Smooth muscle cell (in vitro differentiated cells): ENCODE data around the gene CEP128. TPM values are rescaled to one million over a fixed set of nuclear protein-coding genes. Genes with fewer than 3 reads are reported as not detected.

Experiments used
- DNase-seq: peaks from one replicate; lab custom pipeline; 2025; ENCODE audit not compliant: unreplicated experiment; lab: John Stamatoyannopoulos, UW
- H2AFZ ChIP-seq: fragments of 200-600 bp; sonication (generic); 2 replicates; pipeline ENCODE4 v1.6.0; 2016; ENCODE audit warnings: antibody characterized with exemption, low read depth, mild to moderate bottlenecking
- H3F3A ChIP-seq: fragments of 200-600 bp; sonication (generic); 2 replicates; pipeline ENCODE4 v1.6.0; 2017; ENCODE audit warnings: antibody characterized with exemption, low read depth
- H3K27ac ChIP-seq: fragments of 200-600 bp; sonication (generic); 2 replicates; pipeline ENCODE4 v1.5.1; 2016; ENCODE audit warnings: low read depth, mild to moderate bottlenecking
- H3K27me3 ChIP-seq: fragments of 200-600 bp; sonication (generic); 2 replicates; pipeline ENCODE4 v1.6.1; 2016; ENCODE audit warnings: low read depth, mild to moderate bottlenecking
- H3K36me3 ChIP-seq: fragments of 200-600 bp; sonication (generic); 2 replicates; pipeline ENCODE4 v1.5.1; 2016; ENCODE audit warnings: low read depth
- H3K4me1 ChIP-seq: fragments of 200-600 bp; sonication (generic); 2 replicates; pipeline ENCODE4 v1.5.1; 2016; ENCODE audit warnings: low read depth
- H3K4me2 ChIP-seq: fragments of 200-600 bp; sonication (generic); 2 replicates; pipeline ENCODE4 v1.6.0; 2016; ENCODE audit warnings: mild to moderate bottlenecking
- H3K4me3 ChIP-seq: fragments of 200-600 bp; sonication (generic); 2 replicates; pipeline ENCODE4 v1.5.1; 2016; ENCODE audit warnings: mild to moderate bottlenecking
- H3K79me2 ChIP-seq: fragments of 200-600 bp; sonication (generic); 2 replicates; pipeline ENCODE4 v1.6.0; 2016; ENCODE audit warnings: low read depth, mild to moderate bottlenecking
- H3K9ac ChIP-seq: fragments of 200-600 bp; sonication (generic); 2 replicates; pipeline ENCODE4 v1.6.0; 2016; ENCODE audit warnings: low read depth
- H3K9me3 ChIP-seq: fragments of 200-600 bp; sonication (generic); replicated peaks from 2 replicates; pipeline ENCODE4 v1.5.1; 2016; ENCODE audit warnings: low read depth
- H4K20me1 ChIP-seq: fragments of 200-600 bp; sonication (generic); 2 replicates; pipeline ENCODE4 v1.6.0; 2016; ENCODE audit warnings: low read depth
- CTCF ChIP-seq: fragments of 200-600 bp; sonication (generic); IDR thresholded peaks from 2 replicates; pipeline ENCODE4 v1.5.1; 2017; ENCODE audit warnings: borderline replicate concordance, mild to moderate bottlenecking, antibody characterized with exemption; ENCODE audit not compliant: insufficient read depth, poor library complexity, severe bottlenecking
- WGBS: methylation state at CpG from one replicate; pipeline ENCODE4 v1.1.7; 2016; ENCODE audit warnings: low lambda C conversion rate; 5-methylcytosine and 5-hydroxymethylcytosine counted together
- polyA plus RNA-seq: library from polyadenylated mRNA; unstranded; fragments of >200 nt; fragmentation: Nextera tagmentation; extraction: Ambion mirVana; gene quantifications from 2 replicates; pipeline ENCODE4 v1.2.1, GENCODE V29; 2016
- total RNA-seq: library from RNA; depleted of rRNA; stranded (reverse); fragments of >200 nt; gene quantifications from 2 replicates; pipeline ENCODE4 v1.2.3, GENCODE V29; 2014

Gene CEP128
- total and polyA plus RNA-seq, 2 experiments from 2014 or later = 2.7 to 4.4 TPM

GRCh38 chr14:80862983-80863382 is 78.6 kb downstream of the CEP128 start:
- Histone ChIP-seq H3K9me3 (no peaks in the 10 kb centered on the region), H3K4me1 (no peaks in the 10 kb centered on the region), H3K27ac (no peak overlapping the region), H3K4me2 (no peak overlapping the region), H3K27me3 (no peaks in the 10 kb centered on the region), H3F3A (no peaks in the 10 kb centered on the region), H3K36me3 (no peaks in the 10 kb centered on the region), H3K79me2 (no peaks in the 10 kb centered on the region), H3K4me3 (no peak overlapping the region), H4K20me1 (no peaks in the 10 kb centered on the region), H2AFZ (no peak overlapping the region), H3K9ac (no peak overlapping the region)
- peak; percentile 27 for TF ChIP-seq CTCF
- no peak for DNase-seq
- 84% methylated on average over 3 of the region's 3 CpGs for WGBS

DNA sequence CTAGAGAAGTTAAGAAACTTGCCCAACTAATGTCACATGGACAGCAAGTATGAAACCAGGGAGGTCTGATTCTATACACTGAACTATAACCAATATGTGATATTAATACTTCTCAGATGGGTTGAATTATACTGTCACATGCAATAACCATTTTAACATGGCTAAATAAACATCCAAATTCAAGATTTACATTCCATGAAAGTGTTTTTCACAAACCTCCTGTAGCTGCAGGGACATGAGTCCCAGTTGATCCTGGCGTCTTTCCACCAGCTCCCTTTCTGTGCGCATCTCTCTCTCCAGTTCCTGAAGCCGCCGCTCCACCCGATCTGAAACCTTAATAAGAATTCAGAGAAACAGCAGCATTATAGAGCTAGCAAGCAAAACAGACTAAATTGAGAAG is 79.0 kb downstream of the CEP128 start:
- Histone ChIP-seq H4K20me1 (no peaks in the 10 kb centered on the region), H3K4me3 (no peak overlapping the region), H3K4me1 (no peaks in the 10 kb centered on the region), H3K9ac (no peak overlapping the region), H2AFZ (no peak overlapping the region), H3K36me3 (no peaks in the 10 kb centered on the region), H3K4me2 (no peak overlapping the region), H3F3A (no peaks in the 10 kb centered on the region), H3K9me3 (no peaks in the 10 kb centered on the region), H3K27ac (no peak overlapping the region), H3K79me2 (no peaks in the 10 kb centered on the region), H3K27me3 (no peaks in the 10 kb centered on the region)
- no peak for DNase-seq
- WGBS = 97% methylated on average over 5 of the region's 5 CpGs
- no peak for TF ChIP-seq CTCF

DNA sequence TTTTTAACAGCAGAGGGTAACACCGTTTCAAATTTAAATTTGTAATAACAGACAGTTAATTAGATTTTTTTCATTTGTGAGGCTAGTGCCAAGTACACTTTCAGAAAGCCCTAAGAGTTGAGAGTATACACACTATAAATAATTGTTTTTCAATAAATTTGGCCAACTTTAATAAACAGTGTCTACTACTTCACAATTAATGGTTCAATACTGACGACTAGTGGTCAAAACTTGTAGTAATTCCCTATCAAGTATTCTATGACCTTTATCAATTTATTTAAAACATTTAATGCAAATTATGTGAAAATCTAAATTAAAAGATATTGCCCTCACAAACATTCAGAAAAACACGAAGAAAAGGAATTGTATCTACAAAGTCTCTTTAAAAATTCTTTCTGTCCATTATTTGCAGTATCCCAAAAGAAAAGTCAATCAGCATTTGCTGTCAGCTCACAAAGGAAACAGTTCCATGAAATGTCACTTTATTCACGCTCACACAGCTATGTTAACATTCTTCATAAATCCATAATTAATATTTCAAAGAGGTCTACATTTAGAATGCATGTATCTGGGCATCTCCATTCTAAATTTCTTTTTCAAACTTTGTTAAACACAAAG is 91.2 kb downstream of the CEP128 start:
- TF ChIP-seq CTCF = peak; percentile 73
- no peak overlapping the region for H3K4me2 ChIP-seq
- no peaks in the 10 kb centered on the region for H3K36me3 ChIP-seq
- 46% methylated on average over 4 of the region's 4 CpGs for WGBS
- no peaks in the 10 kb centered on the region for H4K20me1 ChIP-seq
- no peaks in the 10 kb centered on the region for H3K4me1 ChIP-seq
- H3K4me3 ChIP-seq = no peak overlapping the region
- H2AFZ ChIP-seq = no peak overlapping the region
- H3K27me3 ChIP-seq = no peaks in the 10 kb centered on the region
- H3K27ac ChIP-seq = no peak overlapping the region
- DNase-seq = no peak
- no peak overlapping the region for H3K9ac ChIP-seq
- H3F3A ChIP-seq = no peaks in the 10 kb centered on the region
- H3K79me2 ChIP-seq = no peaks in the 10 kb centered on the region
- no peaks in the 10 kb centered on the region for H3K9me3 ChIP-seq

DNA sequence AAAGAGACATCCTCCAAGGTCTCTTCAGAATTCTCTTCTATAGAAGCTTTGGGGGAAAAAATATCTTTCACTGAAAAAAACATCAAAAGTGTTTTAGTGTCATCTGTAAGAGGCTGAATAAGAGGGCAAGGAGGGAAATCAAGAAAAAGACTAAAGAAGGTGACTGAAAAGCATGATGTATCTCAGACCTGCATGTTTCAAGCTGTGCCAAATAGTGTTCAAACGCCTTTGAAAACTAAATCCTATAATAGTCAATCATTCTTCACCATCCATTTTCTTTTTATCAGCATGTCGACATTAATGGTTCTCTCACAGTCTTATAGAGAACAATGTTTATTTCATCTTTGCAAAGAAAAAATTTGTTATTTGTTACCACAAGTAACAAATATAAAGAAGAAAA is 94.5 kb downstream of the CEP128 start:
- H3K9me3 ChIP-seq = no peaks in the 10 kb centered on the region
- H3K4me3 ChIP-seq = no peak overlapping the region
- no peak for TF ChIP-seq CTCF
- no peaks in the 10 kb centered on the region for H3K79me2 ChIP-seq
- H2AFZ ChIP-seq = no peak overlapping the region
- no peaks in the 10 kb centered on the region for H3K4me1 ChIP-seq
- DNase-seq = no peak
- no peak overlapping the region for H3K27ac ChIP-seq
- no peaks in the 10 kb centered on the region for H3K36me3 ChIP-seq
- H3K9ac ChIP-seq = no peak overlapping the region
- WGBS = 96% methylated on average over 2 of the region's 2 CpGs
- no peaks in the 10 kb centered on the region for H3K27me3 ChIP-seq
- H3K4me2 ChIP-seq = no peak overlapping the region
- no peaks in the 10 kb centered on the region for H4K20me1 ChIP-seq
- no peaks in the 10 kb centered on the region for H3F3A ChIP-seq
